HG03196 (cell line): ENCODE measurements around the gene ABHD16B.

Experiments used
- ATAC-seq: cut with Tn5 transposase; IDR thresholded peaks from one replicate; pipeline ENCODE4 v1.9.1; 2021; ENCODE audit not compliant: unreplicated experiment

ABHD16B gene

DNA sequence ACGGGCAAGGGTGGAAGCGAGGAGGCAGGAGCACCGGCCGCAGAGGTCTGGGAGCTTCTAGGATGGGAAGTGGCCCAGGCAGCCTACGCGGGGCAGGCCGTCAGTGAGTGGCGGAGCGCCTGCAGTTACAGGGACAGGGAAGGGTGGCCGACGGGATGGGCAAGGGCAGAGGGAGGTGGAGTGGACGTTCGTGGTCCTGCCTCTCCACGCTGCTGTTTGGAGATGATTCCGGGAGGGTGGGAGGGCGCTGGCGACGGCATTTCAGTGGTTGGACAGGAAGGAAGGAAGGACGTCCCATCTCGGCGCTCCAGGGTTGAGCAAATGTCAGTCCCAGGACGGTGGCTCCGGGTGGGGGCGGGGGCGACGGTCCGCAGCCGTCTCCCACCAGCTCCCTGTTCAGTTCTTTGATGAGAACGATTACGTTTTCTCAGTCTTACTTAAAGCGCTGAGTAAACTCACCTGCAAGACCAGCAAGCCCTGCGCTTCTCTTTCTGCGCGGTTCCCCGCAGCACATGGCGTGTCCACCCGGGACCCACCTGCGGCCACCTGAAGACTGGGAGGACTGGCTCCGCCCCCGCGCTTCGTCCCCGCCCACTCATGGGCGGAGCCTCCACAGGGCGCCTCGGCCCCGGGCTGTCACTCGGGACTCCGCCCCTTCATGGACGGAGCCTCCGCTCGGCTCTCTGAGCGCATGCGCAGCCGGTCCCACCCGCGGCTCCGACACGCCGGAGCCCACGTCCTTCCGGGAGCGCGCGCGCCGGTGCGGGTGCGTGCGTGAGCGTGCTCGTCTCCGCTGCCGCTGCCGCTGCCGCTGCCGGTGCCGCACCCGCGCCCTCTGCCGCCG, 33.3 kb downstream of the ABHD16B start, which contains the start of gene DNAJC5:
DNAJC5 (plus strand) TSS at position 769 of the 844 bp plus-strand sequence. CDS start 33,220 bp downstream, outside the sequence.
- ATAC-seq: peak; percentile 82

DNA sequence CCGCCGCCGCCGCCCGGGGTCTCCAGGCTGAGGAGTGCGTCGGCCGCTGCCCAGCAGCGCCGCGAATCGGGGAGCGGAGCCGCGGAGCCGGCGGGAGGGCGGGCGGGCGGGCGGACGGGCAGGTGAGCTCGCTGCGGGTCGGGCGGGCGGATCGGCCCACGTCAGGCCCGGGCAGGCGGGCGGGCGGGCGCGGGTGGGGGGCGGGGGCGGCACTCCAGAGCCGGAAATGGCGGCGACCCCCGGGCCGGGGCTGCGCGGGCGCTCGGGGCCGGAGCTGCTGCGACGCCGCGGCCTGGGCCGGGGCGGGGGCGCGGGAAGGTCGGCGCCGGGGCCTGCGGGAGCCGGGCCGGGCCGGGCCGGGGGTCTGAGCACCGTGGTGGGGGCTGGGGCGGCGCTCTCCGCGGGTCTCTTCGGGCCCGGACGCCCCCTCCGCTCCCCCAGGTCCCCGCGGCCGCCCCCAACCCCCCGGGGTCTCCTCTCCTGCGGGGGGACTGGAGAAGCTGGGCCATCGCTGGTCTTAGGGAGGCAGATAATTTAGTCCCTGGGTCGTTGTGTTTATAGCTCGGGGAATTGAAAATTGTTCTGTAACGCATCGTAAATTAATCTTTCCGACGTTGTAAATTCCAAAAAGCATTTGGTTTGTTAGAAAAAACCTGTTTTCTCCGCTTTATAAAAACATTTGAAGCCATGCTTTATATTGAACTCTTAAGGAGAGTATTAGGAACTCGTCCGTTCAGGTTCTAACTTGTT, 34.1 kb downstream of the ABHD16B start:
- ATAC-seq: peak; percentile 2

DNA sequence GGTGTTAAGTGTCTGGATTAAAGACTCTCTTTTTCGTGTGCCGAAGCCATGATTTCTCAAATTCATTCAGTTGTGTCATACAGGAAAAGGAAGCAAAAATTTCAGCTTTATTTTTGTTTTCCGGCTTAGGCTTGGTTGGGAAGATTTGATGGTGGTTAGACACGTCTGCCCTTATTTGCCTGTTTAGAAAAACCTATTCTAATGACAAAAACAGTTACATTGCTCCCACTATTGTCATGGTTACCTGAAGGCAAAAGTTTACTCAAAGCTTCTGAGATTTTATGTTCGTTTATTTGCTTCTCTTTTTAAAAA, 34.6 kb downstream of the ABHD16B start:
- no peak for ATAC-seq

DNA sequence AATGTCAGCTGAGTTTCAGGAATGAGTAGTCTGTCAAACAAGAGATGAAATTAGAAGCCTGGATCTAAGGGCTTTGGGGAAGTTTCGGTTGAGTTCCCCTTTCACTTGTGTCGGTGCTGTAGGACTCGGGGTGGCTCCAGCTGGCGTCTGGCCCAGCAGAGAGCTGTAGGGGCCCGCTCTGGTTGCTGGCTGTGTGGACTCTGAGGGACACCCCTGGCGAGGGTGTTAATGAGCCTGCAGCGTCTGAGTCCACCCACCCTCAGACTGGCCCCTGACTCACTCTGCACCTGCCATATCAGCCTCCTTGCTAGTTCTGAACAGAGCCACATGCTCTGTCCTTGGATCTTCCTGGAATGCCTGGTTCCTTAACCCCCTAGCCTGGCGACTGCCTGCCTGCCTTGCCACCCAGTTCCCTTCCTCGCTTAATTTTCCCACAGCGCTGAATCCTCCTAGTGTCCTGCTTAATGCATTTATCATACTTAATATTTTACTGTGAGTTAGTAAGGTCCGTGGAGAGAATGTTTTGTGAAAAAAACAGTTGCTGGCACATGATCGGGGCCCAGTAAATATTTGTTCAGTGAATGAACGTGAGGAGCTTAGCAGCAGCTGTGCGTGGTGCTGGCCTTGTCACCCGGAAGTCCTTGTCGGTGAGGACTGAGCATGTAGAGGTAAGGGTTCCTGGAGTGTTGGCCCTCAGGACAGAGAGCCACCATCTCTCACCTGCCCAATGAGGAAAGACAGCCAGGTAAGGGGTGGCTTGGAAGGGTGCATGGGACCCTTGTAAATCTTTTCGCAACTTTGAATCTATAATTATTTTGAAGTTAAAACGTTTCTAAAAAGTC, 35.2 kb downstream of the ABHD16B start:
- ATAC-seq: peak; percentile 42

DNA sequence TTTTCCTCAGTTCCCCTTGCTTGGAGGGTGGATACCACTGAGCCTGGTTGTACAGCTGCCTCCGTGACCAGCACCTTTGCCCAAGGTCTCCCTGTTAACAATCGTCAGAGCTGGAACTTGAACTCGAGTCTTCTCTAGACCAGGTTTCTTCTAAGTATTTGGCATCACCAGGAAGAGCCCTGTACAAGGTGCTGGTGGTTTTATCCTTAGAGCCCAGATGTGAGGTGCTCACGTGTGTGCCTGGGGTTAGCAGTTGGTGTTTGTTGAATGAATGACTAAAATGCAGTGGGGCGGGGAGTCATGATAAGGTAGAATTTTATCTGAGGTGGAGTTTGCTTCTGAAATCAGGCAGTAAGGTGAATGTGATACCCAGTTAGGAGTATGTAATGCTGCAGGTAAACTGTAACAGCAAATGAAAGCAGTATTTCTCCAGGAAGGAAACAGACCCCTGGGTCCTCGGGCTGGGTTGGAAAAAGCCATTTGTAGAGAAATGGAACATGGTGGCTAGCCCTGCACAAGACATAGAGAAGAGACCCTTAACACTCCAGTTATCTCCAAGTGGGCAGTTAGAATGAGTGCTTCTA, 36.8 kb downstream of the ABHD16B start:
- no peak for ATAC-seq

DNA sequence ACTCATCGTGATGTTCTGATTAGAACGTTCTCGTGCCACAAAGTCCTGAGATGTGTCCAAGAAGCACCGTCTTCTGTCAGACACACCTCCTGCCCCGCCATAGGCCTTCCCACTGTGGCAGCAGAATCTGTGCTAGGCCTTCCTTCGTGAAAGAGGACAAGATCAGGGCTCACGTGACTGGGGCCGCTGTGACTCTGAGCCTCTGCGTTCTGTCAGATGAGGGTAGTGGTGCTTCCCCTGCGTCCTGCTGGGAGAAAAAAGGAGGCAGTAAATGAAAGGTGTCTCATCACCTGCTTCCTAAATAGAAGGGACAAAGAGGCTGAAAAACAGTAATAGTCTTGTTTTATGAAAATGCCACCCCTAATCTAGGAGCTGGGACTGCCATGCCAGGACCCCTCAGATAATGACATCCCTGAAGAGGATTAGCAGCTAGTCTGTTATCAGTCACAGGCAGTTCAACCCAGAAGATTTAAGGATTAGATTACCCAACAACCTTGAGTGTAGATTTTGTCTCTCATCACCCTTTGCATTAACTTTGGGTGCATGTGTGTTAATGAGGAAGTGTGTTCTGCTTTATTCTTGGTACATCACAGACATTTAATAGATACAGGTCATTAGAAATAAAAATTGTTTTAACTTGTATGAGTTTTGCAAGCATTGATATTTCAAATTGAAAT, 37.7 kb downstream of the ABHD16B start:
- ATAC-seq: no peak

DNA sequence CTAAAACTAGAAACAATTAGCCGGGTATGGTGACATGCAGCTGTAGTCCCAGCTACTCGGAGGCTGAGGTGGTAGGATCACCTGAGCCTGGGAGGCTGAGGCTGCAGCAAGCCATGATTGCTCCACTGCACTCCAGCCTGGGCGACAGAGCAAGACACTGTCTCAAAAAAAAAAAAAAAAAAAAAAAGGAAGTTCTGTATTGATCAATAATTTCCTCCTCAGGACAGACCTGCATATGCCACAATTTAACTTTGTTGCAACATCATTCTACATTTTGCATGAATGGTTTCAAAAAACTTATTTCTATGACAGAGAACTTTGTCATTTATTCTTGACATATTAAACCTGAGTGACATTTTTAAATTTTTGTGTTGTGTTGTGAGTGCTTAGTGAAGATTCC, 39.1 kb downstream of the ABHD16B start:
- ATAC-seq: no peak

DNA sequence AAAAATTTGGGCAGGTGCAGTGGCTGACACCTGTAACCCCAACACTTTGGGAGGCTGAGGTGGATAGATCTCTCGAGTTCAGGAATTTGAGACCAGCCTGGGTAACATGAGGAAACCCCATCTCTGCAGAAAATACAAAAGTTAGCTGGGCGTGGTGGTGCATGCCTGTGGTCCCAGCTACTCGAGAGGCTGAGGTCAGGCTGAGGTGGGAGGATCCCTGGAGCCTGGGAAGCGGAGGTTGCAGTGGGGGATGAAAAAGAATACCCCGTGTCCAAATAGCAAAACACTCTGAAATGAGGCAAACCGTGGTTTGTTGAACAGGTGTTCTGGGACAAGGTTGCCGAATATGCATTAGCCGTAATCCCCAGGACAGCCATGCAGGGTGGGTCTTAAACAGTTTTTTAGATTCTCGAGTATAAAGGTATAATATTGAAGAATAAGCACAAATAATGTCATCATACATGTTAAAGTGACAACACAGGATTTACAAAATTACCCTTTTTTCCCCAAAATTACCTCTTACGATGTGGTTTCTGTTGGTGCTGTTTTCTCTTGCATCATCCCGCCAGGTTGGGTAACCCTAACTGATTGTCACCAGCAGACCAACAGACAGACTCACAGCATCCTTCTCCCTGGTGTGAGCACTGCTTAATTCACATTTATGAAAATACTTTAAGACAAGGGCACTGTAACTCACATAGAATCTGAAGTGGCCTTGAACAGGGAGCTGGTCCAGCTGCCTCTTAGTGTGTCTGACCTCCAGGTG, 42.7 kb downstream of the ABHD16B start:
- no peak for ATAC-seq

DNA sequence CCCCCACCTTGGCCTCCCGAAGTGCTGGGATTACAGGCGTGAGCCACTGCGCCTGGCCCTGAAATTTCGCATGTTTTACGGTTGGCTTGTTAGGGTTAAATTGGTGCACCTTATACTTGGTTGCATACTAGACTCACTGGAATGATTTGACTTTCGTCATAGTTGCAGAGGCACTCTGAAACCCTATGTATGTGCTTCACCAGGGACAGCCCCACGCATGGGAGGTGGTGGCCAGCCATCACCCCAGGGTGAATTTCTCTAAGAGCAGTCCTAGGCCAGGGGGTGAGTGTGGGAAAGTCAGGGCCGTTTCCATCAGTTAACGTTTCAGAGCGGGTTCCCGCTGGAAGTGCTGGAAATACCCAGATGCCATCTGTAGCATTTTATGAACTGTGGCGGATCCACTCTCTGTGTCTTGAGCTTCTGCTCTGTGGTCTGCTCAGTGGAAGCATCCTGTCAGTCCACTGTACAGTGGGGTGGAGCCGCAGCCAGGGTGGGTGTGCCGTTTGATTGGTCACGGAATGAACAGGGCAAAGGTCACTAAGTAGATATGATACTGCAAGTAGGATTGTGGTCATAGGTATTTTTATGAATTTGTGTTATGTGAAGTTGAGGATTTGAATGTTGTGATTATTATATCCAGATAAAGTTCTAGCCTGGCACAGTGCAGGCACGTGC, 46.8 kb downstream of the ABHD16B start:
- ATAC-seq: no peak

DNA sequence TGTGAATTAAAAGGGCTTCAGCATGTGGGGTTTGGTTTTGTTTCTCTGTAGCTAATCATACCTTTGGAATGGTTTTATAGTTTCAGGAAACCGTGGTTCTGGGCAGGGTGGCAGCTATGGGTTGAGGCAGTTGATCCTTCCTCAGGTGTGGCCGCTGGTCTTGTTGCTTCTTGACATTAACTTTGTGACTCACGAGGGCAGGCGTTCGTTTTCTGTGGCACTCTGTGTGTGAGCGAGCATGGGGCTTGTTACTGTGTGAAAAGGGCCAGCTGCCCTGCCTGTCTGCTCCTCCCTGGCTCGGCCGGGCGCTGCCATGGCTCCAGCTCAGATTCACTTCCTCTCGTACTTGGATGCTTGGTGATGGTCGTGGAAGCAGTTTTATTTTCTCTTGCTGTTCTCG, 49.9 kb downstream of the ABHD16B start:
- ATAC-seq: no peak
